ENCODE results near the gene PEX7.
"Not testable (repeated sequence)": the region's sequence is repeated elsewhere in the genome, so short reads cannot be mapped to it uniquely, and the experiment has no call there.

PEX7 gene

GRCh38 chr6:136822376-136823127 lies at the start of gene PEX7:
Gene PEX7, plus strand, starts transcription at chr6:136822592. Its CDS starts 74 bp downstream, at chr6:136822666.
- peak; percentile 86 to 90 for DNase-seq

GRCh38 chr6:136772685-136773472 lies 49.5 kb upstream of the PEX7 start:
- no peak for DNase-seq

GRCh38 chr6:136773473-136773796 lies 49.0 kb upstream of the PEX7 start:
- DNase-seq: no peak

- peak; percentile 22 to 46 for DNase-seq
Observed at GRCh38 chr6:136774228-136775041, 48.0 kb upstream of the PEX7 start.

- DNase-seq: no peak
Observed at GRCh38 chr6:136775081-136775480, 47.3 kb upstream of the PEX7 start.

GRCh38 chr6:136775548-136775947 lies 46.8 kb upstream of the PEX7 start:
- no peak for DNase-seq

- DNase-seq: no peak
Observed at GRCh38 chr6:136777651-136778050, 44.7 kb upstream of the PEX7 start.

- DNase-seq: no peak
Observed at GRCh38 chr6:136779682-136780081, 42.7 kb upstream of the PEX7 start.

GRCh38 chr6:136780972-136781371 lies 41.4 kb upstream of the PEX7 start:
- no peak for DNase-seq

- peak; percentile 67 to 70 for DNase-seq
Observed at GRCh38 chr6:136782021-136782770, 40.2 kb upstream of the PEX7 start.

GRCh38 chr6:136783021-136783420 lies 39.4 kb upstream of the PEX7 start:
- DNase-seq: no peak

GRCh38 chr6:136783495-136784270 lies 38.7 kb upstream of the PEX7 start:
- DNase-seq: peak; percentile 97 to 98

GRCh38 chr6:136784271-136784664 lies 38.1 kb upstream of the PEX7 start:
- DNase-seq: peak in 1 of 2 experiments; percentile 45

GRCh38 chr6:136784910-136785746 lies 37.3 kb upstream of the PEX7 start:
- DNase-seq: peak; percentile 93 to 95

- DNase-seq: no peak
Observed at GRCh38 chr6:136786658-136787057, 35.7 kb upstream of the PEX7 start.

- DNase-seq: no peak
Observed at GRCh38 chr6:136787726-136788068, 34.7 kb upstream of the PEX7 start.

- DNase-seq: no peak
Observed at GRCh38 chr6:136788069-136788902, 34.1 kb upstream of the PEX7 start.

- not testable (repeated sequence) for DNase-seq
Observed at GRCh38 chr6:136789440-136789839, 33.0 kb upstream of the PEX7 start.

GRCh38 chr6:136790411-136791295 lies 31.7 kb upstream of the PEX7 start:
- no peak for DNase-seq
